ENCODE data around the gene GBE1. TPM values are rescaled to one million over a fixed set of nuclear protein-coding genes. Genes with fewer than 3 reads are reported as not detected.
"Not testable (repeated sequence)": the region's sequence is repeated elsewhere in the genome, so short reads cannot be mapped to it uniquely, and the experiment has no call there.

The GBE1 gene
- total RNA-seq, 1 donor from 2014 or later: 39.2 TPM

DNA sequence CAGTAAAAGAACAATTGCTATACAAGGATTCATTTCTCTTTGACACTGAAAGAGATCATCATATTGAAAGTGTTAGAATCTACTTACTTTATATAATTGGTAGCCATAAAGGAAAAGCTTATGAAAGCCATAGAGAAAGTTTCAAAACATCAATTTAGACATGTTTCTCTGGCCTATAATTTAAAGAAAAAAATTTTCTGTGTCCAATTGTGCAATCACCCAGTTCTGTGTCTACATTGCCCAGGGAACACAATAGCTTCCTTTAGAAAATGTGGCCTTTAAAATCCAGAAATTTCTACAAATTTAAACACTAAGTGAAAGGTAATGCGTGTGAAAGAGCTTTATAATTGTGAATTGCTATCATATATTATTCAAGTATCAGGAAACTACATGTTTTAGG is 259.2 kb downstream of the GBE1 start:
- Mint-ChIP-seq H3K4me1 (ENCODE audit: unreplicated experiment) (peaks cover 9% of the 10 kb centered on the region), H3K4me3 (ENCODE audit: unreplicated experiment) (no peak overlapping the region), H3K9me3 (ENCODE audit: unreplicated experiment) (peaks cover 9% of the 10 kb centered on the region), H3K27me3 (ENCODE audit: unreplicated experiment) (no peaks in the 10 kb centered on the region), H3K36me3 (ENCODE audit: unreplicated experiment) (peaks cover 16% of the 10 kb centered on the region), H3K27ac (ENCODE audit: unreplicated experiment) (no peak overlapping the region)
- DNase-seq (ENCODE audit: extremely low spot score, unreplicated experiment): no peak
- TF ChIP-seq, protein P1, sequence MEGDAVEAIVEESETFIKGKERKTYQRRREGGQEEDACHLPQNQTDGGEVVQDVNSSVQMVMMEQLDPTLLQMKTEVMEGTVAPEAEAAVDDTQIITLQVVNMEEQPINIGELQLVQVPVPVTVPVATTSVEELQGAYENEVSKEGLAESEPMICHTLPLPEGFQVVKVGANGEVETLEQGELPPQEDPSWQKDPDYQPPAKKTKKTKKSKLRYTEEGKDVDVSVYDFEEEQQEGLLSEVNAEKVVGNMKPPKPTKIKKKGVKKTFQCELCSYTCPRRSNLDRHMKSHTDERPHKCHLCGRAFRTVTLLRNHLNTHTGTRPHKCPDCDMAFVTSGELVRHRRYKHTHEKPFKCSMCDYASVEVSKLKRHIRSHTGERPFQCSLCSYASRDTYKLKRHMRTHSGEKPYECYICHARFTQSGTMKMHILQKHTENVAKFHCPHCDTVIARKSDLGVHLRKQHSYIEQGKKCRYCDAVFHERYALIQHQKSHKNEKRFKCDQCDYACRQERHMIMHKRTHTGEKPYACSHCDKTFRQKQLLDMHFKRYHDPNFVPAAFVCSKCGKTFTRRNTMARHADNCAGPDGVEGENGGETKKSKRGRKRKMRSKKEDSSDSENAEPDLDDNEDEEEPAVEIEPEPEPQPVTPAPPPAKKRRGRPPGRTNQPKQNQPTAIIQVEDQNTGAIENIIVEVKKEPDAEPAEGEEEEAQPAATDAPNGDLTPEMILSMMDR (IDR thresholded peaks at IDR 0.05): no peak

GRCh38 chr3:81500039-81500438 is 261.4 kb downstream of the GBE1 start:
- no peak for DNase-seq (ENCODE audit: extremely low spot score, unreplicated experiment)

DNA sequence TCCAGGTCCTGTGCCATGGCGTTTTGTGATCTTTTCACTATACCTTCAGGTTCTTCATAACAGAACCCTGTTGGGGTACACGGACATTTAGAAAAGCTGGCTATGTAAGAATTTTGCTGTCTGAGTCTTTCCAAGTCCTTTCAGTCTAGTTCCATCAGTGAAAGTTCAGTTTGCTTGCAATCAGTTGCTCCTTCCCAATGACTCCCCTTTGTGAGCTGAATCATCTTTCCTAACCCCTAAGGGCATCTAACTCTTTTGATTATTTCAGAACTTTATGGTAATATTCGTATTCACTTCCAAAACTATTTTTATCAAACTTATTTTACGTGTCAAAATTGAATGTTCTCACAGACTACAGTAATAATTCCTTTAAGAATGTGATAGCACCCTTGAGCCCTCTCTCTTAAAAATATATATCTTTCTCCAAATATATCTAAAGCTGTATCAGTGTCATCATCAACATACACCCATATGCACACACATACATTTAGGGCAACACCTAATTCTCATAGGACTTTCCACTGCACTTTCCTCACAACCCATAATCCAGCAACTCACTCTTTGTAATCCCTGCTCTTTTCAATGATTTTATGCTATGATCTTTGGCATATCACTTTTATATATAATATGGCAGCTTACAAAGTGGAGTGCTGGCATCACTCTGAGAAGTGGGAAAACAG is 263.7 kb downstream of the GBE1 start:
- H3K9me3 Mint-ChIP-seq (ENCODE audit: unreplicated experiment): no peaks in the 10 kb centered on the region
- TF ChIP-seq, protein P1 (IDR thresholded peaks at IDR 0.05): no peak
- no peaks in the 10 kb centered on the region for H3K27me3 Mint-ChIP-seq (ENCODE audit: unreplicated experiment)

More at GRCh38 chr3:81500039-81500438, 261.4 kb downstream of the GBE1 start:
- Mint-ChIP-seq H3K4me1 (ENCODE audit: unreplicated experiment) (peaks cover under 1% of the 10 kb centered on the region), H3K27ac (ENCODE audit: unreplicated experiment) (no peak overlapping the region), H3K9me3 (ENCODE audit: unreplicated experiment) (peaks cover 9% of the 10 kb centered on the region), H3K4me3 (ENCODE audit: unreplicated experiment) (no peak overlapping the region), H3K27me3 (ENCODE audit: unreplicated experiment) (no peaks in the 10 kb centered on the region), H3K36me3 (ENCODE audit: unreplicated experiment) (peaks cover 11% of the 10 kb centered on the region)
- TF ChIP-seq, protein P1 (IDR thresholded peaks at IDR 0.05): no peak

DNA sequence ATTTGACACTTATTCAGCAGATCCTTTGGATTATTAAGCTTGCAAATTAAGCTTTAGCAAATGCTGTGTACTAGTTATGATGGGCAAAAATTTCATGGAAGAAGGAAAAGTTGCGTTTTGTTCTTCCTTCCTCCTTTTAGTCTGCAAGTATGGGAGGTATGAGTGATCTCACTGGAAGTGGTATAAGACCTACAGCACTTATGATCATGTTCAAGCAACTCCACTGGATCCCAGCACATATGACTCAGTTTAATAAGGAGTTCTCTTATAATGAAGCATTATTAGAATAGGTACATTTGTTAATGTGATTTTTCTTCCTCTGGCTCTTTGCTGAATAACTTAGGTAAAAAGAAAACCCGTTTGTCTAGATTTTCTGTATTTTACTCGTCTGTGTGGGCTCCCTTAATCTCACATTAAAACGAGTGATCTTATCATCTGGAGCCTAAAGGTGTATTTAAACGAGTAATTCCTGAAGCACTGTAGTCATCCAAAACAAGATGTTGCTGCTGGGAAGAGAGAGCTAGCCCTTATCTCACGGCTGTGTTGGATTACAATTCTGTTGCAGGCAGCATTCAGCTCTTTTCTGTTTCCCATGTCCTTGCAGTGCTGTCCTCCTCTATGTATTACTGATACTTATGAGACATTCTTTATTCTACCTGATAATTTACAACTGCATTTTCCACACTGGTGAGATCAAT is 264.9 kb downstream of the GBE1 start:
- Mint-ChIP-seq H3K36me3 (ENCODE audit: unreplicated experiment) (peaks cover 3% of the 10 kb centered on the region), H3K9me3 (ENCODE audit: unreplicated experiment) (no peaks in the 10 kb centered on the region), H3K27me3 (ENCODE audit: unreplicated experiment) (no peaks in the 10 kb centered on the region), H3K27ac (ENCODE audit: unreplicated experiment) (no peak overlapping the region), H3K4me1 (ENCODE audit: unreplicated experiment) (peaks cover 13% of the 10 kb centered on the region), H3K4me3 (ENCODE audit: unreplicated experiment) (no peak overlapping the region)
- TF ChIP-seq, protein P1 (IDR thresholded peaks at IDR 0.05): no peak
- no peak for DNase-seq (ENCODE audit: extremely low spot score, unreplicated experiment)

More for the DNA sequence above, 263.7 kb downstream of the GBE1 start:
- no peak overlapping the region for H3K27ac Mint-ChIP-seq (ENCODE audit: unreplicated experiment)
- peaks cover 1% of the 10 kb centered on the region for H3K4me1 Mint-ChIP-seq (ENCODE audit: unreplicated experiment)
- H3K4me3 Mint-ChIP-seq (ENCODE audit: unreplicated experiment): no peak overlapping the region
- DNase-seq (ENCODE audit: extremely low spot score, unreplicated experiment): no peak
- H3K36me3 Mint-ChIP-seq (ENCODE audit: unreplicated experiment): peaks cover 3% of the 10 kb centered on the region

GRCh38 chr3:81492471-81492870 is 269.0 kb downstream of the GBE1 start:
- H3K4me1 Mint-ChIP-seq (ENCODE audit: unreplicated experiment): peaks cover 13% of the 10 kb centered on the region
- DNase-seq (ENCODE audit: extremely low spot score, unreplicated experiment); H3K9me3 Mint-ChIP-seq (ENCODE audit: unreplicated experiment); H3K4me3 Mint-ChIP-seq (ENCODE audit: unreplicated experiment); H3K36me3 Mint-ChIP-seq (ENCODE audit: unreplicated experiment); H3K27me3 Mint-ChIP-seq (ENCODE audit: unreplicated experiment): not testable (repeated sequence)
- H3K27ac Mint-ChIP-seq (ENCODE audit: unreplicated experiment): peak overlapping the region; percentile 75
